HCT116 (cell line): ENCODE measurements around the gene CDH4. TPM values are rescaled to one million over a fixed set of nuclear protein-coding genes. Genes with fewer than 3 reads are reported as not detected.

Experiments
- ATAC-seq: fragments of 200-7000 bp; cut with Tn5 transposase; 2 replicates; pipeline ENCODE4 v1.9.1; 2020; ENCODE audit warnings: mild to moderate bottlenecking, moderate library complexity
- BruUV-seq: library from RNA; stranded (reverse); fragments of 400-500 nt; replicated peaks from 2 replicates; lab custom pipeline; 2021; lab: Mats Ljungman, UMichigan
- CTCF ChIA-PET: fragments of 300-600 bp; sonication (Branson Sonifier 250); formaldehyde crosslinking; loops from one replicate; lab custom pipeline; 2021; ENCODE audit warnings: antibody characterized with exemption; lab: Charles Lee
- POLR2A ChIA-PET: fragments of 300-600, 350-600 bp; sonication (Branson Sonifier 250); formaldehyde crosslinking; loops from one replicate; lab custom pipeline; 2021; ENCODE audit warnings: antibody characterized with exemption; lab: Charles Lee
- RAD21 ChIA-PET, 2 experiments: fragments of 300-600 bp; sonication (Branson Sonifier 250); formaldehyde crosslinking; loops; one replicate each; lab custom pipeline; 2023; ENCODE audit warnings: low total read pairs in 2 of 2; ENCODE audit not compliant: uncharacterized antibody in 2 of 2, unreplicated experiment in 2 of 2, low non-redundant PET in 1 of 2; lab: Charles Lee
- DNase-seq: peaks from one replicate; pipeline ENCODE4 v3.0.0-alpha.2; 2010; ENCODE audit warnings: low read depth, low spot score
- H2AFZ ChIP-seq: fragments of 200-600 bp; shearing (Covaris generic), sonication (generic); 2 replicates; pipeline ENCODE4 v1.6.1; 2017; ENCODE audit warnings: low read depth, mixed run types, mixed read lengths, antibody characterized with exemption, low read length; ENCODE audit not compliant: poor library complexity, severe bottlenecking
- H3K27ac ChIP-seq: 2 replicates; pipeline ENCODE4 v1.5.1; 2012; ENCODE audit warnings: low read depth, low read length
- H3K27me3 ChIP-seq: fragments of 200-600 bp; sonication (generic); 2 replicates; pipeline ENCODE4 v1.6.1; 2016; ENCODE audit warnings: mixed run types, low read length, mixed read lengths; ENCODE audit not compliant: insufficient read depth
- H3K36me3 ChIP-seq, 2 experiments: fragments of 200-500 bp in 1 of 2; fragments of 200-600 bp in 1 of 2; sonication (Bioruptor generic) in 1 of 2; sonication (generic) in 1 of 2; 2 replicates each; pipeline versions ENCODE4 v1.5.1 to v1.6.1; 2014 to 2016; ENCODE audit warnings: low read length in 2 of 2, inconsistent platforms in 1 of 2, mixed read lengths in 1 of 2, mixed run types in 1 of 2; ENCODE audit not compliant: insufficient read depth in 2 of 2, control insufficient read depth in 1 of 2
- H3K4me1 ChIP-seq, 2 experiments: fragments of 200-600 bp in 1 of 2; sonication (generic) in 1 of 2; 2 replicates each; pipeline versions ENCODE4 v1.5.1 to v1.6.1; 2012 to 2017; ENCODE audit warnings: low read length in 2 of 2, inconsistent platforms in 1 of 2, mild to moderate bottlenecking in 1 of 2, mixed read lengths in 1 of 2, mixed run types in 1 of 2, moderate library complexity in 1 of 2; ENCODE audit not compliant: insufficient read depth in 2 of 2, control insufficient read depth in 1 of 2
- H3K4me2 ChIP-seq: fragments of 200-600 bp; sonication (generic); 2 replicates; pipeline ENCODE4 v1.6.1; 2017; ENCODE audit warnings: mixed run types, low read length, mixed read lengths
- H3K4me3 ChIP-seq, 2 experiments: fragments of 200-600 bp in 1 of 2; sonication (generic) in 1 of 2; replicated peaks in 1 of 2; 2 replicates each; pipeline ENCODE4 v1.5.1; 2011 to 2016; ENCODE audit warnings: low read length in 2 of 2, control low read depth in 1 of 2, low read depth in 1 of 2, mild to moderate bottlenecking in 1 of 2, mixed read lengths in 1 of 2, mixed run types in 1 of 2
- H3K79me2 ChIP-seq: fragments of 200-600 bp; sonication (generic); 2 replicates; pipeline ENCODE4 v1.6.1; 2017; ENCODE audit warnings: mild to moderate bottlenecking, mixed run types, low read length, moderate library complexity, mixed read lengths; ENCODE audit not compliant: insufficient read depth
- H3K9ac ChIP-seq: fragments of 200-600 bp; sonication (generic); 2 replicates; pipeline ENCODE4 v1.6.1; 2016; ENCODE audit warnings: low read length, mixed read lengths
- H3K9me2 ChIP-seq: fragments of 200-600 bp; sonication (generic), shearing (Covaris generic); 2 replicates; pipeline ENCODE4 v1.6.1; 2017; ENCODE audit warnings: mixed run types, mild to moderate bottlenecking, moderate library complexity; ENCODE audit not compliant: insufficient read depth
- H3K9me3 ChIP-seq, 2 experiments: fragments of 200-500 bp in 1 of 2; fragments of 200-600 bp in 1 of 2; sonication (Bioruptor generic) in 1 of 2; sonication (generic) in 1 of 2; 2 replicates each; pipeline ENCODE4 v1.6.1; 2014 to 2017; ENCODE audit warnings: low read length in 2 of 2, mixed read lengths in 2 of 2, inconsistent platforms in 1 of 2, low read depth in 1 of 2, mild to moderate bottlenecking in 1 of 2, mixed run types in 1 of 2, moderate library complexity in 1 of 2; ENCODE audit not compliant: control insufficient read depth in 1 of 2, insufficient read depth in 1 of 2
- H4K20me1 ChIP-seq: fragments of 200-600 bp; sonication (generic), shearing (Covaris generic); 2 replicates; pipeline ENCODE4 v1.6.1; 2017; ENCODE audit warnings: mixed run types, mild to moderate bottlenecking, moderate library complexity; ENCODE audit not compliant: insufficient read depth
- CBX3 ChIP-seq: IDR thresholded peaks from 2 replicates; pipeline ENCODE4 v1.6.1; 2012; ENCODE audit warnings: low read depth
- CEBPB ChIP-seq: IDR thresholded peaks from 2 replicates; pipeline ENCODE4 v1.6.1; 2012; ENCODE audit warnings: low read depth
- EGR1 ChIP-seq: IDR thresholded peaks from 2 replicates; pipeline ENCODE4 v1.6.1; 2012; ENCODE audit warnings: low read depth
- ELF1 ChIP-seq: IDR thresholded peaks from 2 replicates; pipeline ENCODE4 v1.6.1; 2012; ENCODE audit warnings: low read depth, borderline replicate concordance
- EZH2 ChIP-seq: fragments of 200-600 bp; sonication (generic); IDR thresholded peaks from 2 replicates; pipeline ENCODE4 v1.6.1; 2017; ENCODE audit warnings: antibody characterized with exemption, mixed run types
- JUND ChIP-seq: IDR thresholded peaks from 2 replicates; pipeline ENCODE4 v1.6.1; 2012
- RAD21 ChIP-seq: IDR thresholded peaks from 2 replicates; pipeline ENCODE4 v1.6.1; 2012; ENCODE audit warnings: low read depth, mild to moderate bottlenecking
- SP1 ChIP-seq: IDR thresholded peaks from 2 replicates; pipeline ENCODE4 v1.6.1; 2012; ENCODE audit warnings: low read depth
- TCF7L2 ChIP-seq: IDR thresholded peaks from 2 replicates; pipeline ENCODE4 v1.7.0; 2011; ENCODE audit warnings: borderline replicate concordance, inconsistent platforms; ENCODE audit not compliant: insufficient read depth, insufficient read length; ENCODE audit errors: extremely low read depth
- YY1 ChIP-seq: IDR thresholded peaks from 2 replicates; pipeline ENCODE4 v1.6.1; 2011; ENCODE audit warnings: low read length, low read depth, moderate library complexity, mild to moderate bottlenecking; ENCODE audit not compliant: insufficient replicate concordance; ENCODE audit errors: extremely low read depth
- ZFX ChIP-seq: fragments of 450-650 bp; IDR thresholded peaks from 2 replicates; pipeline ENCODE4 v1.6.1; 2017
- ZNF274 ChIP-seq: fragments of 200-500 bp; sonication (Bioruptor generic); IDR thresholded peaks from 2 replicates; pipeline ENCODE4 v1.6.1; 2014; ENCODE audit warnings: mild to moderate bottlenecking, low read depth, low read length, inconsistent platforms
- intact Hi-C: fragments of 100-400 bp; cut with micrococcal nuclease; formaldehyde crosslinking; loops from 2 replicates; pipeline ENCODE4 v1.10.0; 2022
- total RNA-seq: library from RNA; stranded (reverse); gene quantifications from one replicate; pipeline ENCODE4 v1.2.1, GENCODE V29; 2021; ENCODE audit not compliant: unreplicated experiment
- TF ChIP-seq, protein P1 (sequence below): IDR thresholded peaks from 2 replicates; pipeline ENCODE4 v1.6.1; 2012
- TF ChIP-seq, protein P2 (sequence below): IDR thresholded peaks from 2 replicates; pipeline ENCODE4 v1.6.1; 2011; ENCODE audit warnings: mild to moderate bottlenecking, low read length, moderate library complexity; ENCODE audit not compliant: insufficient replicate concordance; ENCODE audit errors: extremely low read depth
- TF ChIP-seq, protein P3 (sequence below): IDR thresholded peaks from 2 replicates; pipeline ENCODE4 v1.6.1; 2012

Gene CDH4
- total RNA-seq, 1 experiment from 2014 or later: not detected

- POLR2A ChIA-PET: no interaction called here
- RAD21 ChIA-PET: no interaction called here
- ATAC-seq: no peak
Measured at GRCh38 chr20:61429458-61430227, 177.6 kb downstream of the CDH4 start.

GRCh38 chr20:61430228-61430624, 178.2 kb downstream of the CDH4 start:
- Histone ChIP-seq H2AFZ (no peak overlapping the region), H3K79me2 (no peaks in the 10 kb centered on the region), H3K9ac (no peak overlapping the region), H3K36me3 (no peaks in the 10 kb centered on the region), H3K27me3 (no peaks in the 10 kb centered on the region), H3K4me1 (no peaks in the 10 kb centered on the region), H3K9me3 (peaks cover 0 to 4% of the 10 kb centered on the region in 2 experiments; a peak in 2 of 4 replicates), H3K4me2 (no peak overlapping the region), H3K27ac (no peak overlapping the region), H3K4me3 (no peak overlapping the region), H3K9me2 (no peaks in the 10 kb centered on the region), H4K20me1 (no peaks in the 10 kb centered on the region)
- CTCF ChIA-PET: no interaction called here
- RAD21 ChIA-PET: no interaction called here
- no peak for ATAC-seq
- no peak for DNase-seq
- POLR2A ChIA-PET: no interaction called here
- no TSS peak for BruUV-seq
- intact Hi-C loops: no loop called here
- TF ChIP-seq, protein P1, sequence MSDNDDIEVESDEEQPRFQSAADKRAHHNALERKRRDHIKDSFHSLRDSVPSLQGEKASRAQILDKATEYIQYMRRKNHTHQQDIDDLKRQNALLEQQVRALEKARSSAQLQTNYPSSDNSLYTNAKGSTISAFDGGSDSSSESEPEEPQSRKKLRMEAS: no peak
- TF ChIP-seq JUND: no peak
- no peak for TF ChIP-seq CBX3
- TF ChIP-seq ZFX: no peak
- no peak for TF ChIP-seq CEBPB
- TF ChIP-seq, protein P2, sequence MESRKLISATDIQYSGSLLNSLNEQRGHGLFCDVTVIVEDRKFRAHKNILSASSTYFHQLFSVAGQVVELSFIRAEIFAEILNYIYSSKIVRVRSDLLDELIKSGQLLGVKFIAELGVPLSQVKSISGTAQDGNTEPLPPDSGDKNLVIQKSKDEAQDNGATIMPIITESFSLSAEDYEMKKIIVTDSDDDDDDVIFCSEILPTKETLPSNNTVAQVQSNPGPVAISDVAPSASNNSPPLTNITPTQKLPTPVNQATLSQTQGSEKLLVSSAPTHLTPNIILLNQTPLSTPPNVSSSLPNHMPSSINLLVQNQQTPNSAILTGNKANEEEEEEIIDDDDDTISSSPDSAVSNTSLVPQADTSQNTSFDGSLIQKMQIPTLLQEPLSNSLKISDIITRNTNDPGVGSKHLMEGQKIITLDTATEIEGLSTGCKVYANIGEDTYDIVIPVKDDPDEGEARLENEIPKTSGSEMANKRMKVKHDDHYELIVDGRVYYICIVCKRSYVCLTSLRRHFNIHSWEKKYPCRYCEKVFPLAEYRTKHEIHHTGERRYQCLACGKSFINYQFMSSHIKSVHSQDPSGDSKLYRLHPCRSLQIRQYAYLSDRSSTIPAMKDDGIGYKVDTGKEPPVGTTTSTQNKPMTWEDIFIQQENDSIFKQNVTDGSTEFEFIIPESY: no peak
- no peak for TF ChIP-seq ZNF274
- no peak for TF ChIP-seq ELF1
- TF ChIP-seq EZH2: no peak
- no peak for TF ChIP-seq YY1
- no peak for TF ChIP-seq TCF7L2
- no peak for TF ChIP-seq RAD21

More at GRCh38 chr20:61429458-61430227, 177.6 kb downstream of the CDH4 start:
- Histone ChIP-seq H3K9me2 (no peaks in the 10 kb centered on the region), H3K9me3 (peaks cover 0 to 4% of the 10 kb centered on the region in 2 experiments; a peak in 2 of 4 replicates), H4K20me1 (no peaks in the 10 kb centered on the region), H3K27ac (no peak overlapping the region), H3K4me2 (no peak overlapping the region), H3K27me3 (no peaks in the 10 kb centered on the region), H3K4me1 (no peaks in the 10 kb centered on the region), H3K79me2 (no peaks in the 10 kb centered on the region), H3K9ac (no peak overlapping the region), H2AFZ (no peak overlapping the region), H3K4me3 (no peak overlapping the region), H3K36me3 (no peaks in the 10 kb centered on the region)
- DNase-seq: no peak
- intact Hi-C loops: no loop called here
- TF ChIP-seq EGR1: no peak
- TF ChIP-seq JUND: no peak
- TF ChIP-seq RAD21: no peak
- TF ChIP-seq ELF1: no peak
- TF ChIP-seq SP1: no peak
- no peak for TF ChIP-seq YY1
- TF ChIP-seq EZH2: no peak
- TF ChIP-seq, protein P3, sequence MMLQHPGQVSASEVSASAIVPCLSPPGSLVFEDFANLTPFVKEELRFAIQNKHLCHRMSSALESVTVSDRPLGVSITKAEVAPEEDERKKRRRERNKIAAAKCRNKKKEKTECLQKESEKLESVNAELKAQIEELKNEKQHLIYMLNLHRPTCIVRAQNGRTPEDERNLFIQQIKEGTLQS: no peak
- CTCF ChIA-PET: no interaction called here
- BruUV-seq: no TSS peak
